A549 (cell line): ENCODE results near the gene HYAL4. TPM values are rescaled to one million over a fixed set of nuclear protein-coding genes. Genes with fewer than 3 reads are reported as not detected.

Experiments used
- ATAC-seq, 2 experiments: fragments of 200-7000 bp in 1 of 2; fragments of >200 bp in 1 of 2; cut with Nextera tagmentation in 1 of 2; cut with Tn5 transposase in 1 of 2; 3 replicates each; pipeline versions ENCODE4 v1.8.0 to v1.9.1; 2018 to 2020; ENCODE audit warnings: mild to moderate bottlenecking in 1 of 2, moderate library complexity in 1 of 2
- CTCF ChIA-PET: fragments of 300-600 bp; sonication (Branson Sonifier 250); formaldehyde crosslinking; extraction: SDS; loops from one replicate; lab custom pipeline; 2021; ENCODE audit warnings: antibody characterized with exemption, inconsistent platforms; lab: Yijun Ruan, JAX
- POLR2A ChIA-PET: fragments of 350-600 bp; formaldehyde crosslinking; extraction: SDS; loops from one replicate; lab custom pipeline; 2021; ENCODE audit warnings: antibody characterized with exemption, inconsistent platforms; lab: Yijun Ruan, JAX
- DNase-seq, 2 experiments: peaks; one replicate each; pipeline versions ENCODE4 v3.0.0 to v3.0.0-alpha.2; 2011 to 2016; ENCODE audit warnings: low read depth in 1 of 2, low spot score in 1 of 2
- FAIRE-seq: peaks from 2 replicates; lab custom pipeline; 2011; peaks lifted over from hg19 to GRCh38; lab: Jason Lieb, UNC
- H3K27ac ChIP-seq, 2 experiments: fragments of >200 bp; sonication (Bioruptor Twin); formaldehyde crosslinking; 3 replicates each; pipeline ENCODE4 v1.5.1; 2016 to 2017
- H3K4me1 ChIP-seq: fragments of >200 bp; sonication (Bioruptor Twin); formaldehyde crosslinking; 3 replicates; pipeline ENCODE4 v1.6.1; 2016
- H3K4me2 ChIP-seq: fragments of >200 bp; sonication (Bioruptor Twin); formaldehyde crosslinking; 3 replicates; pipeline ENCODE4 v1.6.1; 2016
- H3K4me3 ChIP-seq: fragments of >200 bp; sonication (Bioruptor Twin); formaldehyde crosslinking; 3 replicates; pipeline ENCODE4 v1.5.1; 2016
- H3K9me3 ChIP-seq: fragments of >200 bp; sonication (Bioruptor Twin); formaldehyde crosslinking; 3 replicates; pipeline ENCODE4 v1.6.1; 2016
- BCL3 ChIP-seq: fragments of >200 bp; sonication (Bioruptor Twin); formaldehyde crosslinking; IDR thresholded peaks from 3 replicates; pipeline ENCODE4 v1.6.1; 2016
- BHLHE40 ChIP-seq: IDR thresholded peaks from 2 replicates; pipeline ENCODE4 v1.6.1; 2012; ENCODE audit warnings: low read depth, low read length, inconsistent platforms
- CBX2 ChIP-seq: fragments of 200-600 bp; sonication (generic); IDR thresholded peaks from 2 replicates; pipeline ENCODE4 v1.6.1; 2016; ENCODE audit warnings: low read depth, mild to moderate bottlenecking, borderline replicate concordance
- CEBPB ChIP-seq, 2 experiments: fragments of >200 bp in 1 of 2; sonication (Bioruptor Twin) in 1 of 2; formaldehyde crosslinking in 1 of 2; IDR thresholded peaks; 2 replicates each; pipeline ENCODE4 v1.6.1; 2012 to 2016
- EHF ChIP-seq: fragments of 250-450 bp; sonication (Bioruptor Pico); IDR thresholded peaks from 2 replicates; pipeline ENCODE4 v1.5.0; 2020; ENCODE audit warnings: mild to moderate bottlenecking
- EP300 ChIP-seq, 2 experiments: fragments of >200 bp; sonication (Bioruptor Twin); formaldehyde crosslinking; IDR thresholded peaks; 2 replicates in 1 of 2; 3 replicates in 1 of 2; pipeline ENCODE4 v1.6.1; 2016 to 2017
- FOSB ChIP-seq: fragments of 250-450 bp; sonication (Bioruptor Pico); IDR thresholded peaks from 2 replicates; pipeline ENCODE4 v1.5.0; 2020; ENCODE audit warnings: mild to moderate bottlenecking, moderate library complexity
- FOSL2 ChIP-seq, 2 experiments: fragments of 450-650 bp in 1 of 2; fragments of >200 bp in 1 of 2; sonication (Bioruptor Twin) in 1 of 2; formaldehyde crosslinking; IDR thresholded peaks; 2 replicates each; pipeline versions ENCODE4 v1.5.0 to v1.6.1; 2016 to 2020; ENCODE audit warnings: mild to moderate bottlenecking in 1 of 2, moderate library complexity in 1 of 2
- GATA3 ChIP-seq: IDR thresholded peaks from 2 replicates; pipeline ENCODE4 v1.6.1; 2012; ENCODE audit warnings: borderline replicate concordance
- HDAC2 ChIP-seq: fragments of 200-600 bp; sonication (generic); IDR thresholded peaks from 2 replicates; pipeline ENCODE4 v1.6.1; 2016
- HMGXB4 ChIP-seq: fragments of 250-450 bp; sonication (Bioruptor Pico); IDR thresholded peaks from 2 replicates; pipeline ENCODE4 v1.5.0; 2021; ENCODE audit warnings: mild to moderate bottlenecking, moderate library complexity, borderline replicate concordance
- HOXA7 ChIP-seq: fragments of 250-450 bp; sonication (Bioruptor Pico); IDR thresholded peaks from 2 replicates; pipeline ENCODE4 v1.5.0; 2020; ENCODE audit warnings: mild to moderate bottlenecking, moderate library complexity
- JUN ChIP-seq, 2 experiments: fragments of >200 bp; sonication (Bioruptor Twin); formaldehyde crosslinking; IDR thresholded peaks; 2 replicates in 1 of 2; 3 replicates in 1 of 2; pipeline ENCODE4 v1.6.1; 2016 to 2017
- MAX ChIP-seq: IDR thresholded peaks from 2 replicates; pipeline ENCODE4 v1.6.1; 2012
- MYC ChIP-seq: IDR thresholded peaks from 2 replicates; pipeline ENCODE4 v1.6.1; 2012; ENCODE audit warnings: mild to moderate bottlenecking, inconsistent platforms, low read length, improper control_type of control experiment, borderline replicate concordance
- NPAS2 ChIP-seq: fragments of 250-450 bp; sonication (Bioruptor Pico); IDR thresholded peaks from 2 replicates; pipeline ENCODE4 v1.8.0; 2022; ENCODE audit warnings: mild to moderate bottlenecking, moderate library complexity, borderline replicate concordance
- POLR2A ChIP-seq: IDR thresholded peaks from 2 replicates; pipeline ENCODE4 v1.6.1; 2012; ENCODE audit warnings: mild to moderate bottlenecking, low read length
- RARB ChIP-seq: fragments of 250-450 bp; sonication (Bioruptor Pico); IDR thresholded peaks from 2 replicates; pipeline ENCODE4 v1.8.0; 2021; ENCODE audit warnings: mild to moderate bottlenecking, moderate library complexity
- REST ChIP-seq: fragments of 200-600 bp; sonication (generic); IDR thresholded peaks from 2 replicates; pipeline ENCODE4 v1.6.1; 2016; ENCODE audit warnings: antibody characterized with exemption, mild to moderate bottlenecking, moderate library complexity
- RFX5 ChIP-seq: fragments of 450-650 bp; IDR thresholded peaks from 2 replicates; pipeline ENCODE4 v1.7.1; 2014; ENCODE audit warnings: antibody characterized with exemption, mild to moderate bottlenecking, moderate library complexity
- RNF2 ChIP-seq: fragments of 200-600 bp; sonication (generic); IDR thresholded peaks from 2 replicates; pipeline ENCODE4 v1.6.1; 2016; ENCODE audit warnings: low read depth, mild to moderate bottlenecking, antibody characterized with exemption, moderate library complexity, borderline replicate concordance
- SMC3 ChIP-seq: fragments of >200 bp; sonication (Bioruptor Twin); formaldehyde crosslinking; IDR thresholded peaks from 3 replicates; pipeline ENCODE4 v1.6.1; 2018; ENCODE audit warnings: inconsistent platforms
- USF2 ChIP-seq: fragments of 450-650 bp; IDR thresholded peaks from 2 replicates; pipeline ENCODE4 v1.6.1; 2014; ENCODE audit warnings: antibody characterized with exemption
- ZNF302 ChIP-seq: fragments of 250-450 bp; sonication (Bioruptor Pico); IDR thresholded peaks from 2 replicates; pipeline ENCODE4 v1.9.0; 2021; ENCODE audit warnings: inconsistent platforms, mild to moderate bottlenecking, moderate library complexity
- ZSCAN20 ChIP-seq: fragments of 250-450 bp; sonication (Bioruptor Pico); IDR thresholded peaks from 2 replicates; pipeline ENCODE4 v1.8.0; 2022; ENCODE audit warnings: mild to moderate bottlenecking, moderate library complexity
- WGBS: methylation state at CpG from one replicate; pipeline ENCODE4 v1.1.6; 2017; ENCODE audit errors: missing lambda C conversion rate; 5-methylcytosine and 5-hydroxymethylcytosine counted together
- polyA plus RNA-seq, 4 experiments: library from polyadenylated mRNA; depleted of rRNA in 3 of 4; stranded (reverse); fragments of >200 nt; fragmentation: RNase III in 1 of 4; extraction: RNeasy Plus Mini Kit Qiagen cat#74134 plus additional on column Dnase treatment in 1 of 4; gene quantifications; 2 replicates in 3 of 4; 3 replicates in 1 of 4; pipeline ENCODE4 v1.2.3, GENCODE V29; 2011 to 2017

The HYAL4 gene
- polyA plus RNA-seq, 2 of the 4 experiments (the other 2 are of a cell fraction) = 0.30 TPM; not detected in 1

- 15% methylated on average over 2 of the region's 2 CpGs for WGBS
- Histone ChIP-seq H3K4me3 (no peak overlapping the region), H3K27ac (no peak overlapping the region), H3K9me3 (peaks cover 4% of the 10 kb centered on the region; the same call in 1 of the 3 replicates), H3K4me1 (no peaks in the 10 kb centered on the region), H3K4me2 (no peak overlapping the region)
- DNase-seq = no peak
- ATAC-seq = no peak
- ChIA-PET POLR2A (no interaction called here), CTCF (no interaction called here)
- no peak for FAIRE-seq
- no peak for TF ChIP-seq BHLHE40
- TF ChIP-seq EP300 (IDR thresholded peaks at IDR 0.05) = no peak
- no peak for TF ChIP-seq ZSCAN20 (CRISPR knock-in tag)
- no peak for TF ChIP-seq MYC
- TF ChIP-seq RARB (CRISPR knock-in tag) = no peak
- TF ChIP-seq SMC3 = no peak
- TF ChIP-seq BCL3 = no peak
- no peak for TF ChIP-seq FOSB (CRISPR knock-in tag)
- TF ChIP-seq FOSL2 (IDR thresholded peaks at IDR 0.05) = no peak
- no peak for TF ChIP-seq FOSL2 (CRISPR knock-in tag; IDR thresholded peaks at IDR 0.05)
- TF ChIP-seq JUN (IDR thresholded peaks at IDR 0.05) = no peak
- no peak for TF ChIP-seq GATA3
- no peak for TF ChIP-seq NPAS2
- TF ChIP-seq CBX2 = no peak
- TF ChIP-seq EHF (CRISPR knock-in tag) = no peak
- TF ChIP-seq CEBPB (IDR thresholded peaks at IDR 0.05) = no peak
Measured at GRCh38 chr7:123809471-123809870, 35.5 kb upstream of the HYAL4 start.

GRCh38 chr7:123811056-123811455 is 33.9 kb upstream of the HYAL4 start:
- no peak overlapping the region for H3K4me2 ChIP-seq
- ATAC-seq (no peak), FAIRE-seq (no peak), DNase-seq (no peak)
- ChIA-PET CTCF (no interaction called here), POLR2A (no interaction called here)
- H3K4me1 ChIP-seq = no peaks in the 10 kb centered on the region
- H3K4me3 ChIP-seq = no peak overlapping the region
- peaks cover 4% of the 10 kb centered on the region; the same call in 1 of the 3 replicates for H3K9me3 ChIP-seq
- no peak for TF ChIP-seq FOSB (CRISPR knock-in tag)
- TF ChIP-seq ZNF302 (CRISPR knock-in tag) = no peak
- no peak for TF ChIP-seq RFX5
- no peak for TF ChIP-seq REST
- TF ChIP-seq HOXA7 (CRISPR knock-in tag) = no peak
- TF ChIP-seq POLR2A = no peak
- TF ChIP-seq MAX = no peak
- no peak for TF ChIP-seq EHF (CRISPR knock-in tag)
- TF ChIP-seq NPAS2 = no peak
- TF ChIP-seq SMC3 = no peak
- TF ChIP-seq FOSL2 (IDR thresholded peaks at IDR 0.05) = no peak
- no peak for TF ChIP-seq FOSL2 (CRISPR knock-in tag; IDR thresholded peaks at IDR 0.05)
- no peak for TF ChIP-seq HDAC2
- TF ChIP-seq USF2 = no peak
- no peak for TF ChIP-seq RNF2
- no peak for TF ChIP-seq HMGXB4 (CRISPR knock-in tag)
- TF ChIP-seq, all 56 proteins: peak for 0
- no peak overlapping the region for H3K27ac ChIP-seq
